Left renal pelvis (tissue), 4 donors: ENCODE data around the gene NFATC2. TPM values are rescaled to one million over a fixed set of nuclear protein-coding genes. Genes with fewer than 3 reads are reported as not detected.

Experiments used
- DNase-seq, 4 donors: peaks; one replicate each; pipeline ENCODE4 v3.0.0-alpha.2; 2013; ENCODE audit warnings: low read depth in 4 of 4, low spot score in 3 of 4
- polyA plus RNA-seq, 4 donors: library from polyadenylated mRNA; unstranded; fragments of 120-200 nt; gene quantifications; one replicate each; pipeline ENCODE4 v1.2.1, GENCODE V29; 2013; ENCODE audit not compliant: insufficient read length in 4 of 4

The NFATC2 gene
- polyA plus RNA-seq, 4 donors: 2.0 to 3.4 (median 2.3) TPM

- no peak for DNase-seq
Observed at GRCh38 chr20:51368461-51369211, 173.9 kb downstream of the NFATC2 start.

DNA sequence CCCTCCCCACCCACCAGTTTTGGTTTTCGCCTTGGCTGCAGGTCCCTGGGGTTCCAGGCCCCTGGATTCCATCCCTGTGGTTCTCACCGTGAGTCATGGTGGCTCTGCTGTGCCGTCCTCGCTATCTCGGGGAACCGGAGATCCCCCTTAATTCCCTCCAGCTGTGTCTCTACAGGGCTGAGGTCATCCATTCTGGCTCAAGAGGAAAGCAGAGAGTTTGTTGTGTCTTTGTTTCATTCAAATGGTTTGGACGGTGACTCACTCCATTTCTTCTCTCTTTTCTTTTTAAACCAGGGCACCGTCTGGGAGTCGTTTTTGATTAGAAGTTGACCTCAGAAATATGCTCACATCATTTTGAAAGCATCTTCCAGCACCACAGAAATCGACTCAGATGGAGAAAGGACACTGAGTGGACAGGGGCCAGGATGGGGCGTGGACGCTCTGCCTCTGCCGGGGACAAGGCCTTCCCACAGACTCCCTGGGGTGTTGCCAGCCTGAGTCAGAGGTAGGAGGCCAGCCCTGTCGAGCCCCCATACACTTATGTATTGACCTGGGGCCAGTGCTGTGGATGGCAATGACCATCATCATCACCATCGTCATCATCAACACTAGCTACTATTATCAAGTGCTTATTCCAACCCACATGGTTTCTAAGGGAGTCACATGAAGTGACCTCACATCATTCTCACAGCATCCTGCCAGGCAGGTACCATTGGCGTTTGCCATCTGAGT is 176.2 kb downstream of the NFATC2 start:
- DNase-seq: no peak

- no peak for DNase-seq
Observed at GRCh38 chr20:51365670-51366069, 176.8 kb downstream of the NFATC2 start.

GRCh38 chr20:51363813-51364212 is 178.7 kb downstream of the NFATC2 start:
- DNase-seq: no peak

DNA sequence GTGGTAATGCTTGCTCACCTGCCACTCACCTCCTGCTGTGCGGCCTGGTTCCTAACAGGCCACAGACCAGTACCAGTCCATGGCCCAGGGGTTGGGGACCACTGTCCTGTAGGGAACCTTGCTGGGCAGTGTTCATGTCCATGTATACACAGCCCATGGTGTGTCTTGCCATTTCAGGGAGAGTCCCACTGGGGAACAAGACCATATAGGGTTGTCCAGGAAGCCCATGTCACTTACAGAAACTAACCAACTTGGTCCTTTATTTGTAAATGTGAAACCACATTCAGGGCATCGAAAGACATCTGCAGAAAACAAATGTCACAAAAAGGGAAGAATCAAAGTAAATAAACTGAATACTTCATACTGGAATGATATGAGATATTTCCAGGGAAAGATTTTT is 179.1 kb downstream of the NFATC2 start:
- DNase-seq: no peak

- no peak for DNase-seq
Observed at GRCh38 chr20:51362254-51362653, 180.3 kb downstream of the NFATC2 start.

- DNase-seq: no peak
Observed at GRCh38 chr20:51361258-51361657, 181.3 kb downstream of the NFATC2 start.

GRCh38 chr20:51360451-51361201 is 181.9 kb downstream of the NFATC2 start:
- DNase-seq: no peak

GRCh38 chr20:51359947-51360346 is 182.6 kb downstream of the NFATC2 start:
- no peak for DNase-seq

DNA sequence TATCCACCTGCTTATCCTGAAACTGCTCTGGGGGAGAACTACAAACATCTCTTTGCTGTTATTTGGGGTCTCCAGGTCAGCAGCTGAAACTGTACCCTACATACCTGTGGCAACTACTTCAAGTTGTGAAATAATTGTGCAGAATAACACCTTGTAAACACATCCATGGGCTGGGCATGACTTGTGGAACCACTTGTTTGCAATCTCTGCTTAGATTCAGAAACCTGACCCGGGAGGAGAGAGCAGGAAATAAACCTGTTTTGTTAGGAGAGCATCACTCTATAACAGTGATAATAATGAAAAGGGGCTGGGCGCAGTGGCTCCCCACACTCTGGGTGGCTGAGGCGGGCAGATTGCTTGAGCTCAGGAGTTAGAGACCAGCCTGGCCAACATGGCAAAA is 183.1 kb downstream of the NFATC2 start:
- DNase-seq: no peak

GRCh38 chr20:51358032-51358724 is 184.3 kb downstream of the NFATC2 start:
- DNase-seq: no peak

DNA sequence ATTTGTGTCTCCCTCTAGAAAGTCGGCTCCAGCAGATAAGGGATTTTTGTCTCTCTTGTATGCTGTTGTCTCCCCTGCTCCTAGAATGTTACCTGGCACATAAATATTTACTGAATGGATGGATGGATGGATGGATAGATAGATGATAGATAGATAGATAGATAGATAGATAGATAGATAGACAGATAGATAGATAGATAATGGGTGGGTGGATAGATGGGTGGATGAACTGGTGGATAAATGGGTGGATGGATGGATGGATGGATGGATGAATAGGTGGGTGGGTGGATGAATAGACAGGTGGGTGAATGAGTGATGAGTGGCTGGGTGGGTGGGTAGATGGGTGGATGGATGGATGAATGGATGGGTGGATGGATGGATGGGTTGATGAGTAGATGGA is 185.0 kb downstream of the NFATC2 start:
- no peak for DNase-seq

- DNase-seq: no peak
Observed at GRCh38 chr20:51356871-51357270, 185.6 kb downstream of the NFATC2 start.

DNA sequence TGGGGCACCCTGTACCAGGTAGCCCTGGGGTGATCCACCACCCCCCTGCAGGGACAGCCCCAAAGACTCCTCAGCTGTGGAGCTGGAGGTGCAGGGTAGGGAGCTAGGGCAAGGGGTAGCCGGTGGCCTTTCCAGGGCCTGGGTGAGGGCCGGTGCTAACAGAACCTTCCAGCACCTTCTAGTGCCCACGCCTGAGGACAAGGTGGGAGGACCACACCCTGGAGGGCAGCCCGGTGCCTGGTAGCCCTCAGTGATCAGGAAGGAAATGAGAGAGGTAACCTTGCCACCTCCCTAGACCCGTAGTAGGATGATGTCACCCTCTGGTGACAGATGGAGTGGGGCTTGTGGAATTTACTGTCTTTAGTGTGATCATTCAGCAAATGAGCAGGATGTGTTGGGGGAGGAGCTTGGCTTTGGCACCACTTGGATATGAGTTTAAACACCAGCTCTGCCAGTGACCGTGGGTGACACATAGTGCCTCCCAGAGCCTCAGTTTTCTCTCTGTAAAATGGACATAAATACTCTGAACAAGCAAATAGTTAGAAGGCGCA is 187.7 kb downstream of the NFATC2 start:
- no peak for DNase-seq

DNA sequence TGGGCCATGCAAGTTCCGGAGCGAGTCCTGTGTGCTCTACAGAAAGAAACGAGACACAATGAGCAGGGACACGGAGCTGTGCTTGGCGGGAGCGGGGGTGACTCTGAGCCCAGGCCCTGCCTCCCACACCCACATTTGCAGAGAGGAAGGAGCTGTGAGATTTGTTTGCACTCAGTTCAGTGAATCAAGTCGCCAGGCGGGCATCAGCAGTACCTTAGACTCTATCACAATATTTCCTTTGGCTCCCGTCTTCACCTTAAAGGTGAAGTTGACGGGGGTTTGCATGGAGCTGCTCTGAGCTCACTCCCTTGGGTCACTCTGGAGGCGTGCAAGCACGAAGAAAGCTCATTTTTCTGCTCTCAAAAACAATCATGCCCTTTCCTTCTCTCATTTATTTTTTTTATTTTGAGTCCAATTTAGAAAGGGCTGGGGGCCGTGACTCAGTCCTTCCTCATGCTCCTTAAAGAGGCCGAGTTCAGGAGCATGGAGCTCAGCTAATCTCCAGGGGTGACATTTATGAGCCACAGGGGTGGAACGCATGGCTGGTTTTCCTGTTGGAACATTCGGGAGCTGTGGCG is 188.2 kb downstream of the NFATC2 start:
- no peak for DNase-seq

DNA sequence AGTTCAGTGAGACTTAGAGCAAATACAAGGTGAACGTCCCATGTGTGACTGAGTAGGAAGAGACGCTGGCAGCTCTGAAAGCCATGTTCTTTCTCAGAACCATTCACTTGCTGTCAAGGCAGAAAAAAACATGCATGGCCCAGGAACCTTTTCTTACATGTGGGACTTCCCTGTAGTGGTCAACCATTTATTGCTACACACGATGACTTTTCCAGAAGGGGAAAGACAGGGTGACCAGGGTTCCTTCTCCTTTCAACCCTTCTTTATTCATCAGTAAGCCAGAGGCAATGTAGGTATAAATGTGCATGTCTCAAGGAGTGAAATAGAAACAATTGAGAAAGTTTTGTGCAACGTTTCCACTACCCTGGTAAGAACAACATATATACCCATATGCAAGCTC is 189.0 kb downstream of the NFATC2 start:
- no peak for DNase-seq

DNA sequence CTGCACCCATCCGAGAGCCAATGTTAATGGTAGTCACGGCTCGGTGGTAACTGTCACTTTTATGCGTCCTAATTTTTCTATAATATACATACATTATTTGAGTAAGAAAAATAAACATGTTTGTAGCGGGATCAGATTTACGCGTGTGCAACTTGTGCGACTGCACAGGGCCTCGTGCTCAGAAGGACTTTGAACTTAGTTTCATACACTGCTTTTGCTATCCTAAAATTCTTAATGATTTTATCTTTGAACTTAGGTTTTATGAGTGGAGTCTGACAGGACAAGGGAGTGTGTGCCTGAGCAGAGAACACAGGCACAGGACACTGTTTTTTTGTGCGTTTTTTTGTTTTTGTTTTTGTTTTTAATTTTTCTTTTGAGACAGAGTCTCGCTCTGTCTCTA is 189.7 kb downstream of the NFATC2 start:
- no peak for DNase-seq

GRCh38 chr20:51350941-51351631 is 191.4 kb downstream of the NFATC2 start:
- DNase-seq: no peak

- DNase-seq: no peak
Observed at GRCh38 chr20:51348876-51349275, 193.6 kb downstream of the NFATC2 start.

- DNase-seq: no peak
Observed at GRCh38 chr20:51347831-51348230, 194.7 kb downstream of the NFATC2 start.
